HG03460 (cell line): Measurements from ENCODE around the gene FGD3.
"Not testable (repeated sequence)": the region's sequence is repeated elsewhere in the genome, so short reads cannot be mapped to it uniquely, and the experiment has no call there.

Source experiments
- ATAC-seq: cut with Tn5 transposase; IDR thresholded peaks from one replicate; pipeline ENCODE4 v1.9.1; 2021; ENCODE audit not compliant: unreplicated experiment

The FGD3 gene

GRCh38 chr9:92947268-92948037 lies at the start of gene FGD3:
TSS of gene FGD3 (plus strand) at chr9:92947523. CDS start at chr9:92976257, 28,734 bp downstream.
- ATAC-seq = no peak

GRCh38 chr9:92905137-92905536 lies 42.2 kb upstream of the FGD3 start:
- not testable (repeated sequence) for ATAC-seq

- no peak for ATAC-seq
Measured at GRCh38 chr9:92911511-92912475, 35.5 kb upstream of the FGD3 start.

- no peak for ATAC-seq
Measured at GRCh38 chr9:92917176-92917800, 30.0 kb upstream of the FGD3 start.

- ATAC-seq = no peak
Measured at GRCh38 chr9:92920437-92920836, 26.9 kb upstream of the FGD3 start.

- ATAC-seq = no peak
Measured at GRCh38 chr9:92931606-92932005, 15.7 kb upstream of the FGD3 start.

GRCh38 chr9:92934321-92934720 lies 13.0 kb upstream of the FGD3 start:
- ATAC-seq = no peak

- no peak for ATAC-seq
Measured at GRCh38 chr9:92938025-92938424, 9.3 kb upstream of the FGD3 start.

- no peak for ATAC-seq
Measured at GRCh38 chr9:92941861-92942260, 5.5 kb upstream of the FGD3 start.

GRCh38 chr9:92942688-92943616 lies 4.4 kb upstream of the FGD3 start:
- no peak for ATAC-seq

GRCh38 chr9:92944921-92945320 lies 2.4 kb upstream of the FGD3 start:
- ATAC-seq = no peak

GRCh38 chr9:92945796-92946195 lies 1.5 kb upstream of the FGD3 start:
- no peak for ATAC-seq

GRCh38 chr9:92948038-92948534 lies 763 bp downstream of the FGD3 start:
- no peak for ATAC-seq

- ATAC-seq = no peak
Measured at GRCh38 chr9:92948632-92949031, 1.3 kb downstream of the FGD3 start.

GRCh38 chr9:92949266-92949982 lies 2.1 kb downstream of the FGD3 start:
- ATAC-seq = no peak

GRCh38 chr9:92950359-92950955 lies 3.1 kb downstream of the FGD3 start:
- ATAC-seq = no peak

- ATAC-seq = no peak
Measured at GRCh38 chr9:92952906-92953610, 5.7 kb downstream of the FGD3 start.

- peak; percentile 77 for ATAC-seq
Measured at GRCh38 chr9:92954049-92954861, 6.9 kb downstream of the FGD3 start.
